Measurements from ENCODE around the gene ARHGAP6. TPM values are rescaled to one million over a fixed set of nuclear protein-coding genes. Genes with fewer than 3 reads are reported as not detected.

ARHGAP6 gene
- total and polyA plus RNA-seq, 2 experiments from 2014 or later = 0.26 to 0.59 TPM

DNA sequence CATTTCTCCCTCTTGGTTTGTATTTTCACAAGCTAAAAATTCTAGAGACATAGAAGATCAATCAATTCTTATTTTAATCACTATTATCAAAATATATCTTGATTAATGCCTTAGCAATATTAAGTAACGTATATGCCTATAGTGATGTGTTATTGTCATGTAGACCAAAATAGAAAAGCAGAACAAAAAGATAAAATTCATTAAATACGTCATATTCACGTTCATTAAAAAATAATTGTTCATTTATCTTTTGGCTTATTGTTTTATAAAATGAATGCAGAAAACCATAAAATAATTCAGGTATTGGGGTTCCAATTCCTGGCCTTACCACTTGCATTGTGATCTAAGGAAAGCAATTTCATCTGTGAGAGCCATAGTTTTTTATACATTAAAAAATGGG is 300.3 kb downstream of the ARHGAP6 start:
- H3K9me2 ChIP-seq (ENCODE audit: insufficient read depth) = no peaks in the 10 kb centered on the region
- DNase-seq (ENCODE audit: low spot score) (no peak), ATAC-seq (no peak)
- TF ChIP-seq, protein P1, sequence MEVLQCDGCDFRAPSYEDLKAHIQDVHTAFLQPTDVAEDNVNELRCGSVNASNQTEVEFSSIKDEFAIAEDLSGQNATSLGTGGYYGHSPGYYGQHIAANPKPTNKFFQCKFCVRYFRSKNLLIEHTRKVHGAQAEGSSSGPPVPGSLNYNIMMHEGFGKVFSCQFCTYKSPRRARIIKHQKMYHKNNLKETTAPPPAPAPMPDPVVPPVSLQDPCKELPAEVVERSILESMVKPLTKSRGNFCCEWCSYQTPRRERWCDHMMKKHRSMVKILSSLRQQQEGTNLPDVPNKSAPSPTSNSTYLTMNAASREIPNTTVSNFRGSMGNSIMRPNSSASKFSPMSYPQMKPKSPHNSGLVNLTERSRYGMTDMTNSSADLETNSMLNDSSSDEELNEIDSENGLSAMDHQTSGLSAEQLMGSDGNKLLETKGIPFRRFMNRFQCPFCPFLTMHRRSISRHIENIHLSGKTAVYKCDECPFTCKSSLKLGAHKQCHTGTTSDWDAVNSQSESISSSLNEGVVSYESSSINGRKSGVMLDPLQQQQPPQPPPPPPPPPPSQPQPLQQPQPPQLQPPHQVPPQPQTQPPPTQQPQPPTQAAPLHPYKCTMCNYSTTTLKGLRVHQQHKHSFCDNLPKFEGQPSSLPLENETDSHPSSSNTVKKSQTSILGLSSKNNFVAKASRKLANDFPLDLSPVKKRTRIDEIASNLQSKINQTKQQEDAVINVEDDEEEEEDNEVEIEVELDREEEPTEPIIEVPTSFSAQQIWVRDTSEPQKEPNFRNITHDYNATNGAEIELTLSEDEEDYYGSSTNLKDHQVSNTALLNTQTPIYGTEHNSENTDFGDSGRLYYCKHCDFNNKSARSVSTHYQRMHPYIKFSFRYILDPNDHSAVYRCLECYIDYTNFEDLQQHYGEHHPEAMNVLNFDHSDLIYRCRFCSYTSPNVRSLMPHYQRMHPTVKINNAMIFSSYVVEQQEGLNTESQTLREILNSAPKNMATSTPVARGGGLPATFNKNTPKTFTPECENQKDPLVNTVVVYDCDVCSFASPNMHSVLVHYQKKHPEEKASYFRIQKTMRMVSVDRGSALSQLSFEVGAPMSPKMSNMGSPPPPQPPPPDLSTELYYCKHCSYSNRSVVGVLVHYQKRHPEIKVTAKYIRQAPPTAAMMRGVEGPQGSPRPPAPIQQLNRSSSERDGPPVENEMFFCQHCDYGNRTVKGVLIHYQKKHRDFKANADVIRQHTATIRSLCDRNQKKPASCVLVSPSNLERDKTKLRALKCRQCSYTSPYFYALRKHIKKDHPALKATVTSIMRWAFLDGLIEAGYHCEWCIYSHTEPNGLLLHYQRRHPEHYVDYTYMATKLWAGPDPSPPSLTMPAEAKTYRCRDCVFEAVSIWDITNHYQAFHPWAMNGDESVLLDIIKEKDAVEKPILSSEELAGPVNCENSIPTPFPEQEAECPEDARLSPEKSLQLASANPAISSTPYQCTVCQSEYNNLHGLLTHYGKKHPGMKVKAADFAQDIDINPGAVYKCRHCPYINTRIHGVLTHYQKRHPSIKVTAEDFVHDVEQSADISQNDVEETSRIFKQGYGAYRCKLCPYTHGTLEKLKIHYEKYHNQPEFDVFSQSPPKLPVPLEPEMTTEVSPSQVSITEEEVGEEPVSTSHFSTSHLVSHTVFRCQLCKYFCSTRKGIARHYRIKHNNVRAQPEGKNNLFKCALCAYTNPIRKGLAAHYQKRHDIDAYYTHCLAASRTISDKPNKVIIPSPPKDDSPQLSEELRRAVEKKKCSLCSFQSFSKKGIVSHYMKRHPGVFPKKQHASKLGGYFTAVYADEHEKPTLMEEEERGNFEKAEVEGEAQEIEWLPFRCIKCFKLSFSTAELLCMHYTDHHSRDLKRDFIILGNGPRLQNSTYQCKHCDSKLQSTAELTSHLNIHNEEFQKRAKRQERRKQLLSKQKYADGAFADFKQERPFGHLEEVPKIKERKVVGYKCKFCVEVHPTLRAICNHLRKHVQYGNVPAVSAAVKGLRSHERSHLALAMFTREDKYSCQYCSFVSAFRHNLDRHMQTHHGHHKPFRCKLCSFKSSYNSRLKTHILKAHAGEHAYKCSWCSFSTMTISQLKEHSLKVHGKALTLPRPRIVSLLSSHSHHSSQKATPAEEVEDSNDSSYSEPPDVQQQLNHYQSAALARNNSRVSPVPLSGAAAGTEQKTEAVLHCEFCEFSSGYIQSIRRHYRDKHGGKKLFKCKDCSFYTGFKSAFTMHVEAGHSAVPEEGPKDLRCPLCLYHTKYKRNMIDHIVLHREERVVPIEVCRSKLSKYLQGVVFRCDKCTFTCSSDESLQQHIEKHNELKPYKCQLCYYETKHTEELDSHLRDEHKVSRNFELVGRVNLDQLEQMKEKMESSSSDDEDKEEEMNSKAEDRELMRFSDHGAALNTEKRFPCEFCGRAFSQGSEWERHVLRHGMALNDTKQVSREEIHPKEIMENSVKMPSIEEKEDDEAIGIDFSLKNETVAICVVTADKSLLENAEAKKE (CRISPR knock-in tag; IDR thresholded peaks at IDR 0.05) = no peak
- TF ChIP-seq POLR2AphosphoS5 (IDR thresholded peaks at IDR 0.05; ENCODE audit: low read depth) (no peak), CTCF (conservative IDR thresholded peaks at IDR 0.05; ENCODE audit: low read depth in 2 of 2) (no peak), NANOG (IDR thresholded peaks at IDR 0.05; ENCODE audit: borderline replicate concordance) (no peak), JUNB (IDR thresholded peaks at IDR 0.05; ENCODE audit: unreplicated experiment) (no peak), CREB1 (CRISPR knock-in tag; IDR thresholded peaks at IDR 0.05; ENCODE audit: low read depth) (no peak), ZNF114 (CRISPR knock-in tag; IDR thresholded peaks at IDR 0.05) (no peak), ETS1 (IDR thresholded peaks at IDR 0.05) (no peak), EZH2phosphoT487 (IDR thresholded peaks at IDR 0.05; ENCODE audit: unreplicated experiment) (no peak), ZNF331 (CRISPR knock-in tag; IDR thresholded peaks at IDR 0.05; ENCODE audit: low read depth) (no peak), STAT1 (IDR thresholded peaks at IDR 0.05; ENCODE audit: unreplicated experiment) (no peak), EZH2 (IDR thresholded peaks at IDR 0.05; ENCODE audit: low read depth, unreplicated experiment) (no peak)
- TF ChIP-seq, protein P2, sequence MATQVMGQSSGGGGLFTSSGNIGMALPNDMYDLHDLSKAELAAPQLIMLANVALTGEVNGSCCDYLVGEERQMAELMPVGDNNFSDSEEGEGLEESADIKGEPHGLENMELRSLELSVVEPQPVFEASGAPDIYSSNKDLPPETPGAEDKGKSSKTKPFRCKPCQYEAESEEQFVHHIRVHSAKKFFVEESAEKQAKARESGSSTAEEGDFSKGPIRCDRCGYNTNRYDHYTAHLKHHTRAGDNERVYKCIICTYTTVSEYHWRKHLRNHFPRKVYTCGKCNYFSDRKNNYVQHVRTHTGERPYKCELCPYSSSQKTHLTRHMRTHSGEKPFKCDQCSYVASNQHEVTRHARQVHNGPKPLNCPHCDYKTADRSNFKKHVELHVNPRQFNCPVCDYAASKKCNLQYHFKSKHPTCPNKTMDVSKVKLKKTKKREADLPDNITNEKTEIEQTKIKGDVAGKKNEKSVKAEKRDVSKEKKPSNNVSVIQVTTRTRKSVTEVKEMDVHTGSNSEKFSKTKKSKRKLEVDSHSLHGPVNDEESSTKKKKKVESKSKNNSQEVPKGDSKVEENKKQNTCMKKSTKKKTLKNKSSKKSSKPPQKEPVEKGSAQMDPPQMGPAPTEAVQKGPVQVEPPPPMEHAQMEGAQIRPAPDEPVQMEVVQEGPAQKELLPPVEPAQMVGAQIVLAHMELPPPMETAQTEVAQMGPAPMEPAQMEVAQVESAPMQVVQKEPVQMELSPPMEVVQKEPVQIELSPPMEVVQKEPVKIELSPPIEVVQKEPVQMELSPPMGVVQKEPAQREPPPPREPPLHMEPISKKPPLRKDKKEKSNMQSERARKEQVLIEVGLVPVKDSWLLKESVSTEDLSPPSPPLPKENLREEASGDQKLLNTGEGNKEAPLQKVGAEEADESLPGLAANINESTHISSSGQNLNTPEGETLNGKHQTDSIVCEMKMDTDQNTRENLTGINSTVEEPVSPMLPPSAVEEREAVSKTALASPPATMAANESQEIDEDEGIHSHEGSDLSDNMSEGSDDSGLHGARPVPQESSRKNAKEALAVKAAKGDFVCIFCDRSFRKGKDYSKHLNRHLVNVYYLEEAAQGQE (IDR thresholded peaks at IDR 0.05; ENCODE audit: unreplicated experiment) = no peak
- no peaks in the 10 kb centered on the region for H3F3A ChIP-seq (replicated peaks; ENCODE audit: low read depth)
- no peak overlapping the region for H3K27ac ChIP-seq (ENCODE audit: low read depth)
- H3K4me2 ChIP-seq = no peak overlapping the region
- no peak overlapping the region for H2AFZ ChIP-seq
- no peaks in the 10 kb centered on the region for H3K27me3 ChIP-seq (ENCODE audit: insufficient read depth)
- Mint-ChIP-seq H3K4me1 (peaks cover 4% of the 10 kb centered on the region), H3K36me3 (ENCODE audit: low read depth) (no peaks in the 10 kb centered on the region; the same call in 2 of the 3 replicates), H3K27me3 (ENCODE audit: insufficient read depth, low read depth, poor library complexity) (peaks cover 2% of the 10 kb centered on the region), H3K27ac (no peak overlapping the region), H3K4me3 (no peak overlapping the region), H3K9me3 (no peaks in the 10 kb centered on the region)
- no peaks in the 10 kb centered on the region for H3K79me2 ChIP-seq (replicated peaks; ENCODE audit: insufficient read depth)
- no peaks in the 10 kb centered on the region for H3K36me3 ChIP-seq (ENCODE audit: insufficient read depth)
- H3K4me1 ChIP-seq (ENCODE audit: insufficient read depth) = peaks cover 4% of the 10 kb centered on the region; the same call in 1 of the 2 replicates
- H4K20me1 ChIP-seq (replicated peaks; ENCODE audit: insufficient read depth) = no peaks in the 10 kb centered on the region
- H3K4me3 ChIP-seq = no peak overlapping the region
